Activated CD4-positive, CD25-positive, alpha-beta regulatory T cell treated with anti-CD3 and anti-CD28 coated beads, Interleukin-2, amount 50 U/mL, for 16 hours (primary cell): ENCODE measurements around the gene CTXND2.
"Not testable (repeated sequence)": the region's sequence is repeated elsewhere in the genome, so short reads cannot be mapped to it uniquely, and the experiment has no call there.

ENCODE experiments used
- DNase-seq: peaks from one replicate; pipeline ENCODE4 v3.0.0-alpha.2; 2020; ENCODE audit warnings: low read depth, low spot score

CTXND2 gene

GRCh38 chr1:150890033-150890416, 3.1 kb downstream of the CTXND2 start:
- DNase-seq, result no peak

DNA sequence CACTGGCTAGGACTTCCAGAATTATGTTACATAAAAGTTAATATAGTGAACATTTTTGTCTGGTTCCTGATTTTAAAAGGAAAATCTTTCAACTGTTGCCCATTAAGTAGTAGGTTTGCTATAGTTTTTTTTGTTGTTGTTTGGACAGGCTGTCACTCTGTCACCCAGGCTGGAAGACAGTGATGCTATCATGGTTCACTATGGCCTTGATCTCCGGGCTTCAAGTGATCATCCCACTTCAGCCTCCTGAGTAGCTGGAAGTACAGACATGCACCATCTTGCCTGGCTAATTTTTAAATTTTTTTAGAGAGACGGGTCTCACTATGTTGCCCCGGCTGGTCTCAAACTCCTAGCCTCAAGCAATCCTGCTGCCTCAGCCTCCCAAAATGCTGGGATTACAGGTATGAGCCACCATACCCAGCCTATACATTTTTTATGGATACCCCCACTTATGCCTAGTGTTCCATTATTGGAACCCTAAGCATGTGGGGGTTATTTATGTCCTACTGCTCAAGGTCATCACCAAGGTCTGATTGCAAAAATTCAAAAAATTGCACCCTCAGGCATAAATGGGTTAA, 6.5 kb downstream of the CTXND2 start:
- DNase-seq, result no peak

DNA sequence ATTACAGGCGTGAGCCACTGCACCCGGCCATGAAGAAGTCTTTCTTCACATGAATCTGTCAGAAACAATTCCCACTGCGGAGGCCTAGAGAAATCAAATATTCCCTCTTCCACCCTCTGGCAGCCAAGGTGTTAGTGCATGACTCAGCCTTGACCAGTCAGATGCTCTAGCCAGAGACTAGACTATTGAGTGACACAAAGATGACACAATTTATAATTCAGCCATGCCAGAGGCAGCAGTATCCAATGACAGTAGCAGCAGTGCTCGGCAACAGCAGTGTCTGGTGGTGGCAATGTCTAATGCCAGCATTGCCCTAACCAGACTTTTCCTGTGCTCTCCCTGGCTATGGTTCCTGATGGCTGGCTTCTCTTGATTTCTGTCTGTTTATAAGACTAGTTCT, 8.7 kb downstream of the CTXND2 start:
- no peak for DNase-seq

- DNase-seq, result not testable (repeated sequence)
Observed at GRCh38 chr1:150899795-150900194, 12.9 kb downstream of the CTXND2 start.

- no peak for DNase-seq
Observed at GRCh38 chr1:150902346-150902745, 15.4 kb downstream of the CTXND2 start.

GRCh38 chr1:150902751-150903150, 15.8 kb downstream of the CTXND2 start:
- DNase-seq, result no peak

GRCh38 chr1:150905301-150905700, 18.4 kb downstream of the CTXND2 start:
- DNase-seq, result no peak

DNA sequence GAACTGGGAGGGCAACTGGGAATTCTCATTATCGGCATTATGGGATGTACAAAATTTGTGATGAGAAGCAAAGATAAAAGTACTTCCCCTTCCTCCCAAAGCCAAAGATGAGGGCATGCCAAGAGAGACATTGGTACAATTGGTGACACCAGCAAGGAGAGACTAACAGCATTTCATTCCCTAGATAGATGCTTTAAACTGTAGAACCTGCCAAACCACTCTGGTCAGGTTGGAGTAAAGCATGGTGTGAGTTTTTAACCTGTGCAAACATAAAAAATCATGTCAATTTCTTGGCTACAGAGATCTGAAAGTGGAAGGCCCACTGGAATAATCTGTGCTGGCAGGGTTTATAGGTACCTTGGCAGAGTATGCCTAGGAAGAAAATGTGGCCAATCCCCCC, 19.4 kb downstream of the CTXND2 start:
- DNase-seq, result no peak

DNA sequence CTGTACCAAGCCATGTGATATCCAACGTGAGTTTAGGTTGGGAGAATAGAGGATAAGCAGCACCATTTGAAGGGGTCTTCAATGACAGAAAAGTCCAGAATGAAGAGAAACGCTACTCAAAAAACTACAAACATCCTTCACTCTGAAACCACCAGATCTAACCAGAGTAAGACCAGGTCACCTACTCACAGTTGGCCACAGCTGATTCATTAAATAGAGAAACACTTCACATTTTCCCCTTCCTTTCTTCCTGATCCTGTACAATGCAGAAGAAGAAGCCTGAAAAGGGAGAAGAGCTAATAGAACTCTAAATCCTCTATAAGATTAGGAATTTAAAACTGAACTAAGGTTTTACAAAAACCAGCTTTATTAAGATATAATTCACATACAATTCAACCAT, 19.9 kb downstream of the CTXND2 start:
- DNase-seq, result no peak

- no peak for DNase-seq
Observed at GRCh38 chr1:150909585-150910180, 22.7 kb downstream of the CTXND2 start.

DNA sequence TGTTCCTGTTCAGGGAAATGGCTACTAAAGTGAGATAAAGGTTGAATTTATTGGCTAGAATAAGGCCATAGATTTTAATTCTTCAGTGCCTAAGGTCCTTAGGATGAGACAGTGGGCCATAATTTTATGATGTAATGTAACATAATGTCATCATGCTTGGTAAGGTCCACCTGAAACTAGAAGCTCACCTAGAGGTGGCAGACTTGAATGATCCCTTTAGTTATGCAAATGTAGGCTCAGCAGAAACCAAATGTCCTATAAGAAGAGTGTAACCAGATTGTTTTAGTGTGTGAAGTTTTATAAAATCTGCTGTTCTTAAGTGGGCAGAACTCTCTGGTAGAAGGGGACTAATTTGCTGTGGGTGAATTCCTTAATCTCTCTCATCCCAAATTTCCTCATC, 25.7 kb downstream of the CTXND2 start:
- no peak for DNase-seq

GRCh38 chr1:150917387-150917786, 30.5 kb downstream of the CTXND2 start:
- DNase-seq, result no peak

GRCh38 chr1:150922519-150922975, 35.6 kb downstream of the CTXND2 start:
- peak; percentile 70 for DNase-seq

GRCh38 chr1:150925080-150925479, 38.1 kb downstream of the CTXND2 start:
- DNase-seq, result no peak

- peak; percentile 83 for DNase-seq
Observed at GRCh38 chr1:150926097-150926741, 39.3 kb downstream of the CTXND2 start, which contains the start of gene SETDB1. TSS of gene SETDB1 (plus strand) at chr1:150926363. CDS start at chr1:150927715, 1,352 bp downstream.

- no peak for DNase-seq
Observed at GRCh38 chr1:150927624-150928023, 40.7 kb downstream of the CTXND2 start.

- DNase-seq, result no peak
Observed at GRCh38 chr1:150928286-150928685, 41.4 kb downstream of the CTXND2 start.

- not testable (repeated sequence) for DNase-seq
Observed at GRCh38 chr1:150928775-150929174, 41.8 kb downstream of the CTXND2 start.

DNA sequence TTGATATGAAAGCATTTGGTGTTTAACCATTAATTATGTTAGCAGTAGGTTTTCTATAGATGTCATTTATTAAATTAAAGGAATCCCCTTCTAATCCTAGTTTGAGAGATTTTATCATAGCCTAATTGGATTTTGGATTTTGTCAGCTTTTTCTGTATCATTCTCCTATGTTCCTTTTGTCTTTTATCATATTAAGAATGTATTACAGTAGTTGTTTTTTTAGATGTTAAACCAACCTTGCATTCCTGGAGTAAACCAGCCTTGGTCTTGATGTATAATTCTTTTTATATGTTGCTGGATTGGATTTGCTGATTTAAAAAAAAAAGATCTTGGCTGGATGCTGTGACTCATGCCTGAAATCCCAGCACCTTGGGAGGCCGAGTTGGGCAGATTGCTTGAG, 44.8 kb downstream of the CTXND2 start:
- DNase-seq, result no peak

DNA sequence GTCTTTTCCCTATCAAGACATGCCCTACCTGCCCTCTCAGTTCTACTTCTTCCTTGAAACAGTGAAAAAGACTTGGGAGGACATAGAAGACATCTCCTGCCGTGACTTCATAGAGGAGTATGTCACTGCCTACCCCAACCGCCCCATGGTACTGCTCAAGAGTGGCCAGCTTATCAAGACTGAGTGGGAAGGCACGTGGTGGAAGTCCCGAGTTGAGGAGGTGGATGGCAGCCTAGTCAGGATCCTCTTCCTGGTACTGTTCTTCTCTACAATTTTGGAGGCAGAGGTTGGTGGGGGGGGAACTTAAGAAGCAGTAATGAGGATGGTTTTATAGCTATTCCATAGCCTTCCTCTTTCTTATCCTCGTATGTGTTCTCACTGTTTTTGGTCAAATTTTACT, 57.9 kb downstream of the CTXND2 start:
- no peak for DNase-seq

- no peak for DNase-seq
Observed at GRCh38 chr1:150954708-150955107, 67.8 kb downstream of the CTXND2 start.

GRCh38 chr1:150955280-150955679, 68.3 kb downstream of the CTXND2 start:
- no peak for DNase-seq

- no peak for DNase-seq
Observed at GRCh38 chr1:150957666-150958065, 70.7 kb downstream of the CTXND2 start.
